Smooth muscle cell of the brain vasculature (primary cell): ENCODE results near the gene CPS1.

Source experiments
- DNase-seq: peaks from one replicate; pipeline ENCODE4 v3.0.0-alpha.2; 2012; ENCODE audit warnings: low read depth, low spot score

CPS1 gene

DNA sequence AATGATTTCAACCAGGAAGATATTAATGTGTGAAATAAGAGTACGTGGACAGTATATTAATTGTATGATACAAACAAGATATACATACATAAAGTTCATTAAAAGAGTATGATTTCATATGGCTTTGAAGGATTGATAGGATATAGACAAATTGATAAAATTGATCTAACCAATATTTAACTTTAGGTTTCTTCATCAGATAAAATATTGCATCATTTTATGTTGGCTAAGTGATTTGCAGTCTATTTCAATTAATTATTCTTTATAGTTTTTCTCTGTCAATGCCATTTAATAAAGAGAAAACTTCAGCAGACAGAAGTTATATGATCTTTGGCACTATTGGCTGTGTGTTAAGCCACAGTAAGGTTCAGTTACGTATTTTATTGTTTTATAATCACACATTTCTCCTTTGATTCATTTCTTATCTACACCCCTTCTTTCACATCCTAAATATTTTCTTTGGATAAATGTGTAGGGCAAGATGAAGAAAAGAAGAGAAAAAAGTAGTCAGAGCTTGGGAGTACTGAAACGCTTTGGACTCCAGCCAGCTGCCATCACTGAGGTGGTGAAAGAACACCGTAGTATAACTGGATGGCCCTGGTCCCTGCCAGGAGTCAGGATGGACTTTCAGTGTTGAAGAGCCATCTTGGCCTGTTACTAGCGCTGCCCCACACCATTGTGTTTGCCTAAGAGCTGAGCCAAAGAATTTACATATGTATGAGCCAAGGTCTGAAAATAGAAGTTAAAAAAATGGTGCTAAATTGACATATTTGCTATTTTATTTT is 9.8 kb upstream of the CPS1 start:
- no peak for DNase-seq

DNA sequence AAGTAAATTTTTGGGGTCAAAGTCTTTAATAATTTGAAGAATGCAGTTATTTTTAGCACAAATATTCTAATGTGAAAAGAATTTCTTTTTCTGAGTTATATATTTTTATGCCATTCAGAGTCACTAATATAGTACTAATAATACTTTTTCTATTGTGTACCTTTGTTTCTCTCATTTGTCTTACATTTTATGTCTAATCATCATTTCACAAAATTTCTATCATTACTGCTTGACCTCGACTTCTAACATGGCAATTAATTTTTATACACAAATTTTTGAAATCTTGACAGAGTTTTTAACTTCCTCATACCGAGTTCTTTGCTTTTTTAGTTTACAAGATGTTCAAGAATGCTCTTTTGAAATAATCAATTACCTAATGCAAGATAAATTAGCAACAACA is 8.4 kb upstream of the CPS1 start:
- DNase-seq, result no peak

DNA sequence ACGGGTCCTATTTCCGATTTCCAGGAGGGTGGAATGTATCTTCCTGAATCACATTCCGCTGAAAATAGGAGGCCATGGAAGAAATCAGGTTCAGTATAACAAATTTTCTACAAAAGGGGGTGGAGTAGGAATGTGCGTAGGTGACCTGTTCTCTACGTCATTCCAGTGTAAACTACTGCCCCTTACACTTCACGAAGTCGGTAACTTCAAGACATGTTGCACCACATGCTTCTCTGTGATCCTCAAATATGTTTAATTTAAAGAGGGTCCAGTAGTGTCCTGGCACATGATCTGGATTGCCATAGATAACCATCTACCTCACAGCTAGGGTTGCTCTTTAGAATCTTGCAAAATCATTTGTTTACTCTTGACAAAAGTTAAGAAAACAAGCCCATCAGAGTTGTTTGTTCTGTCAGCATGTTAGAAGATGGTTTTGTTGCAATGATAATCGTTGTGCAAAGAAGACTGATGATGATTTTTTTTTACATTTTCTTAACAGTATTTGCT is 7.5 kb upstream of the CPS1 start:
- no peak for DNase-seq

DNA sequence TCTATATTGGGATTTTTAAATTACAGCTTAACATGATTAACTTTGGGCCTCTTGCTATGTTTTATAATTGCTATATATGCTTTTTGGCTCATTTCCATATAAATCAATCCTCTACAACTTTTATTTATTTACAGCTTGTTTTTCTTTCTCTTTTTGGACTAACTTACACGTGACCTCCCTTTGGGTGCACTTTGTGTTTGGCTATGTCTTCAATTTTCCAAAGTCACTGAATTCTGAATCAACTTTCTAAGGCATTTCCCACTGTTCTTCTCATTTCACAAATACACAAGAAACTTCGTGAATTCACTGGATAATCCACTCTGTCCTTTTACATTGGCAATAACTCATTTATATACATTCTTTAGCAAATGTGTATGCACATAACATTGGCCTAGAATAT is 5.4 kb upstream of the CPS1 start:
- DNase-seq, result no peak

DNA sequence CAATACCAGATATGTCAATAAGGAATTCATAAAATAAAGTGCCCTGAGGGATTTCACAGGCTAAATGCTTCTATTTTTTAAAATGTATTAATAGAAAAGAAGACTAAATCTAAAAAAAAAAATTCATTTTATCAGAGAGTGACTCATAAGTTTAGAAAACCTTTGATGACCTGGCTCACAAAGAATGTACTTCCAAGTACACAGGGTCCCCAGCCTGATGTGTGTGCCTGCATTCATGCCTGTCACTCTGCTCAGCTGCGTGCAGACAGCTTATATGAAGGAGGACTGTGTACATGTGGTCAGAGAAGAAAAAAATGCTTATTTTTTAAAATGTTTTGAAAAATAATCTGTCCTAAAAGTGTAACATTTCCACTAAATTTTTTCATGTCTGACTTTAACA is 3.0 kb upstream of the CPS1 start:
- DNase-seq, result no peak

DNA sequence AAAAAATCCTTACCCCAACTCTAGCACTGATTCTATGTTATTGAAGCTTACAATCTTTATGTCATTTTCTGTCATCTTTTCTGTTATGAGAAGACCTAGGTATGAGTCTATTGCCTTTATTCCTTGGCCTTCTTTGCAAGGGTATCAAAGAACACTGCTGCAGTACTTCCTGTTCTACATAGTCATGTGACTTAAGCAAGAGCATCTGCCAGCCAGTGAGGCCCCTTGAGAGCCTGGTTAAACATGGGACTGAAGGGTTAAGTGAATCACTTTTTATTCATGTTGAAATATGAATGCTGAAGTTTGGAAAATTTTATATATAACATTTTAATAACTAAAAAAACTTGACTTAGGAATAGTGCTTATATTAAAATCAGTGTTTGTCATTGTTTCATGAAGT is 844 bp upstream of the CPS1 start:
- DNase-seq, result no peak

DNA sequence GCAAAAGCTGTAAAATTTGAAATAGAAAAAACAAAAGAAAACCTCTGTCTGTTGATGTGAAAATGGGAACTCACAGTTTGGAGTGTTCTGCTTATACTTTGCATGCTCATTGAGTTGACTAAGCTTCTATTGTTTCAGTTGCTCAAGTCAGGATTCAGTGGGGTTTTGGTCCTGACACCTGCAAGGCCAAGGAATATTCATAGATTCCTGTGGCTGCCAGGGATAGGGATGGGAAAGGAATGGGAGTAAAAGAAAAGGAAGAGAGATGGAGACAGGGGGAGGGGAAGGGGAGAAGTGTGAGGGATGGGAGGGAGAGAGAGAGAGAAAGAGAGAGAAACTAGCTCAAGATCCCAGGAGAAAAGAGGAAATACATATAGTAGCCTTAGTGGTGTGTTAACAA is 1.3 kb downstream of the CPS1 start:
- no peak for DNase-seq

DNA sequence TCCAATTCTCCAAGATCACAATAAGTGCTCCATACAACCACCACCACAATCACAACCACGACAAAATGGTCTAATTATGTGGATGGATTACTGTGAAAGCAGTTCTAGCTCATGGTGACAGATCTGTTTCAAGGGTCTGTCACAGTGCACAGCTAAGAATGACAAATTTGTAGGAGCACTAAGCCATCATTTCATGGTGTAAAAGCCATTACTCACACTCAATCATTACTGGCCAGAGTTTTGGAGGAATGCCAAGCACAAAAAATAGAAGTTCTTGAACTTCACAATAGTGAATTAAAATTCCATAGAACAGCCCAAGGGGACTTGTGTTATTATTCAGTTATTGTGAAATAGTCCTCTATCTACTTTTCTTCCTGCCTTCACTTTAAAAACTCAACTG is 2.3 kb downstream of the CPS1 start:
- DNase-seq, result no peak

DNA sequence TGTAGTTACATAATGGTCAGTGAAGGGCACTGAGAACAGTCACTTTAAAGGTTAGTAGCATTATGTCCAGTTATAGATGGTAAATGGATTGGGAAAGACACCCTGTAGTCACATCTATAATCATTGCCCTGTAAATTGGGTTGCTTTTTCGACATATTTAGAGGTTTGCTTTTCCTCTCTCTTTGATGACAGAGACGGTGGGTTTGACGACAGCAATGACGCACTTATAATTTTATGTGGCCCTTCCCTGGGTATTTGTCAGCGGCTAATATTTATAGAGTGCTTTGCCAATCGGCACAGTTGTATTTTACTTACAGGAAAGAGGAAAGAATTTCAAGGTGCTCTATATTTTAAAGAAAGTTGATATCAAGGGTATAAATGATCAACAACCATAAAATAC is 2.8 kb downstream of the CPS1 start:
- no peak for DNase-seq

DNA sequence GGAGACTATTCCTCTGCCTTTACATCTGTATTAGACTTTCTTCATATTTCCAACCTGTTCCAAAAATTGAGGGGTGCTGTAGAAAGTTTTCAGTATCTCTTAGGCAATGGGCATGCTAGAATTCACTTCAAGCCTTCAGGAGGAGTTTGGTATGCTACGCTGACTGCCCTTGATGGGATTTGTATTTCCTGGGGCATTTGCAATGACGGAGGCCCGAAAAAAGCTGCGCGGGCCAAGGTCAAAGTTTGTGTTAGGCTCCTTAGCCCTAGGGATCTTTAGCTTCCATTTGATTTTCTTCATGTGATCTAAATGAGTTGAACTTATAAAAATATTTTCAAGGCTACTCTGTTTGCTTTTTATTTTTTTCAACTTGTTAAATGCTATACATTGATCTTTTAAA is 5.1 kb downstream of the CPS1 start:
- DNase-seq, result no peak

DNA sequence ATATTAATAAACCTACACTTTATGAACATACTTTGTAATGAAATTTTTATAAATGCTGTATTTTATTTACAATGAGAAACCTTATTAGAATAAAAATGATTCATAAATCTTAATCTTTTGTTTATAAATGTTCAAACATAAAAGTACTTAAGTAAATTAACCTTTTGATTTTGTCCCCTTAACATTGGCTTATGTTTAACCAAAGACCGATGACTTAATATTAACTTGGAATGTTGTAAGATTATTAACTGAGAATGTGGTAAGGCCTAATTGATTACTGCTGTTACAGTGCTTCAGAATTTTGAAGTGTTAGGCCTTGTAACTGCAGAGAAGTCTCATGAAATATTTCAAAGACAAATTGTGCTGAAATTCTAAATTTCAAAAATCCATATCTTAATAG is 5.7 kb downstream of the CPS1 start:
- DNase-seq, result no peak

DNA sequence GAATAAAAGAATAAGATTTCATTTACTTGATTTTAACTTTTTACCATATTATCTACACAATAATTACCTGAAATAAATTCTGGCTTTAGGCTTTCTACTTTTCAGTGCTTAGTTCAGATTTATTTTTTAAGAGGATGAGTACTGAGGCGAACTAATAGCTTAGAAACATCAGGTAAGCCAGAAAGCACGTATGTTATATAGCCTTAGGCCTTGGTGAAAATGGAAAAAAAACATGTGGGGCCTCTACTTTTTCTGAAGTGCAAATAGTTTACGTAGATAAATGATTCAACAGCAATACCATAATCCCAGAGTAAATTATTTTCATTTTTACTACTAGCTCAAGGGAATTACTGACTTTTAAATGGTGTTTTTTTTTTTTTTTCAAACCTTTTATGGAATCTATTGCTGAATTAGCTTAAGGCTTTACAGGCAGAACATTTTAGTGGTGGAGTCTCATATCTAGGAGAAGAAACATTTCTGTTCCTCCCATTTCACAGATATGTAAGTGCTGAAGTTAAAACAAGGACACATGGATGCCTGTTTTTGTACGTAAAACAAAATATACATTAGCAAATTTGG is 6.2 kb downstream of the CPS1 start:
- no peak for DNase-seq

DNA sequence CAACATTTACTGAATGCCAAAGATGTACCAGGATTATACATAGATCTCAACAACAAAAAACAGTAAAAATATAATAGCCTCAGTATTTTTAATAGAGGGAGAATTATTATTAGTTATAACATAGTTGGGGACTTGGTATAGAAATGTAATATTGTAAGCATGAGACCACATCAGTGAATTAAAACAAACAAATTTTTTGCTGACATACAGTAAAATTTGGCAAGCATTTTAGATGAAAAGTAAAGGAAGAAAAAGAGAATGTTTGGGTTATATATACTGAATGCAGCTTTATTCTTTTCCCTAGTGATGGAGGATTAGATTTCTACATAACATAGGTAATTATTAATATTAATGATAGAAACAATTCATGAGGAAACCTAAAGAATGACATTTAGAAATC is 10.9 kb downstream of the CPS1 start:
- no peak for DNase-seq

DNA sequence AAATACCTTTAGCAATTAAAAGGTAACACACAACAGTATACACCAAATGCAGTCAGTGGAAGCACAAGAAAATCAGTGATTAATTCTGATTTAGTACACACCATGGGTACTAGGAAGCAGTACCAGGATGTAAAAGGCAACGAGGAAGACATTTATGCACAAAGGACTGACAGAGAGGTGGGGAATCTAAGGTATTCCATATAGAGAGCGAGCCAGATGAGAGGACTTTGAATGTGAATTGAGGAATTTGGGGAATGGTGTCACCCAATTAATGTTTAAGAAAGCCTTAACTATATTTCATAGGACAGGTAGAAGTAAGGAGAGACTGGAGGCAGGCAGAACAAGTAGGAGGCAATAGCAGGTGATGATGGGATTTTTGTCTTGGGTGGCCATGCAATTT is 11.7 kb downstream of the CPS1 start:
- DNase-seq, result no peak

DNA sequence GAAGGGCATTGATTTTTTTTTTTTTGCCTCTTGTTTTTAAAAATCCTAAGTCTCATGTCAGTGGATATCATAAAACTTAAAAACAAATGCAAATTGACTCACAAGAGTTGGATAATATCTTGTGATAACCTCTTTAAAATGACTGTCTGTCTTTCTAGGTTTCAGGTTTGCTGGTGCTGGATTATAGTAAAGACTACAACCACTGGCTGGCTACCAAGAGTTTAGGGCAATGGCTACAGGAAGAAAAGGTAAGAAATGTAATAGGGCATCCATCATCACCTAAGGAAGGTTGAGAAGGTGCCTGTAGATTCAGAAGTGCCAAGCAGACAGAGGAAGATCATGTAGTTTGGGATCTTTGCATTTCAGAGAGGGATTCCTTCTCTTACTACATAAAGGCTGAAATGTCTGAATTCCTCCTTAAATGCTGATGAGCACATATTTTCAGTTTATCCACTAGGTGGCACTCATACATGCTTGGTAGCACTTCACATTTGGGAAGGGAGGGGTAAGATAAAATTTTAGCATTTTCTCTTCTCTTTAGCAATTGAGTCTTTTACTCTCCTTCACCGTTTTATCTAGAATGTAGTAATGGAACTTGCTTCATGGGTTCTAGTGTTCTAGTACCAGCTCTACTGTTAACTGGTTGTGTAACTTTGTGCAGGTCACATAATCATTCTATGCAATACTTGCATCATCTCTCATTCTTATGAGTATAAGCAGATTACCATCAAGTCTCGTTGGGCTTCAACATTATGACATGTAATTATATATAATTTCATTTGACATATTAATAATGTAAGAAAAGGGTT is 21.1 kb downstream of the CPS1 start:
- peak; percentile 10 for DNase-seq

DNA sequence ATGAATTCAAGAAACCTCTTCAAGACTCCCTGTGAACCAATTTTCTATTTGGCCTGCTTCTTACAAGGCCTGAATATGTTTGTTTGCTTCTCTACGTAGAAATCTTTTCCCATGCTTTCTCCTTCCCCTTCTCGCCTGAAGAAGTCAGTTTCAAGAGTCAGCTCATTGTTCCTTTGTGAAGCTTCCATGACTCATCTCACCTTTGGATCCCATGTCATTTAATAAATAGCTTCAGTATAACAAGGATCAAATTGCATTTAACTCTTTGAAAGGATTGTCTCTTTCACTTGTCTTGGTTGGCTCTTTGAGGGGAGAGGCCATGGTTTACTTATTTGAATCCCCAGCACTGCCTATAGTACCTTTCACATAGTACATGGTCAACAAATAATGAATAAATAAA is 28.4 kb downstream of the CPS1 start:
- peak; percentile 17 for DNase-seq

DNA sequence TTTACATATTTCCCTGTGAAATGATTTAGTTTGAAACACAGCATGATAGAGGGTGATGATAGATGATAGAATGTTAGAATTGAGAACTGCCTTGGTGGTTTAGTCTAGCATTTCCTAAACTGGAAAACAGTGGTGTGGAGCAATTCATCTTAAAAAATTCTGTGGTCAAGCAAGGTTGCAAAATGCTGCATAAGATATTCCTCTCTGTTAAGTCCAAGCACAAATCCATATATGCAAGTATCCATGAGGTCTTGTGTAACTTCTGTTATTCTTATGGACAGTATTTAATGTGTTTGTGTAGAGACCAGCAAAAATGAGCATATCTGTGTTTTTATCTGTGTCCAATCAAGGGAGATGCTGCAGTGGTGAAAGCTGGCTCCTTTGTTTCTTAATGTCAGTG is 30.0 kb downstream of the CPS1 start:
- no peak for DNase-seq

DNA sequence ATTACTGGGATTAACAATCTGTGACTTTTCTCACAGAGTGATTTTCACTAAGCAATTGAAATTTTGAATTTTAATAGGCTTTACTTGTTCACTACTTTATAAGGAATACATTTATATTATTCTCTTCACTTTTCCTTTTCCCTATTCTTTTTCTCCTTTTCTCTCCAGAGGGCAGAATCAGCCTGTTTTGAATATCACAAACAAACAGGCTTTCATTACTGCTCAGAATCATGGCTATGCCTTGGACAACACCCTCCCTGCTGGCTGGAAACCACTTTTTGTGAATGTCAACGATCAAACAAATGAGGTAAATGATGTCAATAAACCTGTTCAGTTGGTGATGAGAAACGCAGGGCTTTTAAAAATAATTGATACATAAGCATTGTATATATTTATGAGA is 35.3 kb downstream of the CPS1 start:
- DNase-seq, result no peak

DNA sequence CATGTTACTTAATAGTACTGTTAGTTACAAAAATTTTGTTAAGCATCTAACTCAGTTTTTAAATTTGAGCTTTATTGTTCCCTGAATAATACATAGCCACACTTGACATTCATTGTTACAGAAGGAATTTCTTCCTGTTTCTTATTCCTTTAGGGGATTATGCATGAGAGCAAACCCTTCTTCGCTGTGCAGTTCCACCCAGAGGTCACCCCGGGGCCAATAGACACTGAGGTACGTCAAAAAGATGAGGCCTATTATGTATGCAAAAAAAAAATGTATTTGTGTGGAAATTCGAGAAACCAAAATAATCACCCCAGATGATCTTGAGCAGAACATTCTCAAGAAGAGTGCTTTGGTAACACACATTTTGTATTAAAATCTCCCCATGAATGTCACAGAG is 36.3 kb downstream of the CPS1 start:
- DNase-seq, result no peak

DNA sequence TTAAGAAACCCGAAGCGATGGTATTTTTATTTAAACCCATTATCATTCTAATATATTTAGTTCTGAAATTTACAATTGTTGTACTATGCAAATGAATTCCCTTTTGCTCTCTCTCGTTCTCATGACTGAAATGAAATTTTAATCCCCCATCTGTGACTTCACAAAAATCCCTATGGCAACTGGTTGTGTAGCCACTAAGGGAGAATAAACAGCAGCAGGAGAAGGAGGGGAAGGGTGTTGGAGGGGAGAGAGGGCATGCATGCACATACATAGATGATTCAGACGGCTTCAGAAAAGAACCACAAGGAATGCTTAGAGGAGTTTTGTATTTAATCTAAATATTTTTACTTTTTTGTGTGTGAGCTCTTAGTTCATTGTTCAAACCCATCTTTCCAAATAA is 36.8 kb downstream of the CPS1 start:
- DNase-seq, result no peak

DNA sequence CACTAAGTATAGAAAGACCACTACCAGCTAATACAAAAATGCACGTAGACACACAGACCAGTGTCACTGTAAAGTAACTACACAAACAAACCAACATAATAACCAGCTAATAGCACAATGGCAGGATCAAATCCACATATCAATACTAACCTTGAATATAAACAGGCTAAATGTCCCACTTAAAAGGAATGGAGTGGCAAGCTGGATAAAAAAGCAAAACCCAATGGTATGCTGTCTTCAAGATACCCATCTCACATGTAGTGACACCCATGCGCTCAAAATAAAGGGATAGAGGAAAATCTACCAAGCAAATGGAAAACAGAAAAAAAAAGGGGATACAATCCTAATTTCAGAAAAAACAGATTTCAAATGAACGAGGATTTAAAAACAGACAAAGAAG is 41.8 kb downstream of the CPS1 start:
- no peak for DNase-seq

DNA sequence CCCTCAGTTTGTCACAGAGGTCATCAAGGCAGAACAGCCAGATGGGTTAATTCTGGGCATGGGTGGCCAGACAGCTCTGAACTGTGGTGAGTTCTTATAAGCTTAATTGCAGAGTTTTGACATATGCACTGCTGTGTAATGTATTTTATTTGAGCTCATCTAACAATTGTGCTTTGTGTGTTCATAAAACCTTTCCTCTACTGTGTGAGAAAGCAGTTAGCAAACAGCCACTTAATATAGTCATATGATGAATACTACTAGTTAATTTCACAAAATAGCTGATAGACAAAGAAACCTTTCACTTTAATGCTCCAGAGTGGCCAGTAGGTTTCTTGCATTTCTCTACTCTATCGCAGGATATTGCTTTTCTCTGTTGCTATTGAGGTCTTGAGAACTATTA is 43.1 kb downstream of the CPS1 start:
- DNase-seq, result no peak

DNA sequence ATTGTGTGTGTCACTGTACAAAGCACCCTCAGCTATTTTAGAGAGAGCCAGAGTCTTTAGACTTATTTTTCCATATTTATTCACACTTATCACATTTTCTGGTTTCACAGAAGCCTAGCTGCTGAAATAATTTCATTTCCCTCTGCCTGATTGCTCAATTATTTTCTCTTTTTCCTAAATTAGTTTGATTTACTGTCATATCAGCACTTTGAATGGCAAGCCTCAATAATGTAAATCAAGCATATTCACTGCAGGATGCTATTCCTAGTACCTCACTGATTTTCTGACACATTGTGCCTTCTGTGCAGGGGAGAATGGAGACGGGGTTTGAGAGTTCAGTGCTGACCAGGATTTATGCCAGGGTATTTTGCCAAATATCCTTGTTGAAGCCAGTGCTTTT is 48.3 kb downstream of the CPS1 start:
- no peak for DNase-seq
